H1 (cell line): ENCODE results near the gene SLC4A9. TPM values are rescaled to one million over a fixed set of nuclear protein-coding genes. Genes with fewer than 3 reads are reported as not detected.

ENCODE experiments used
- CTCF ChIA-PET: fragments of 300-600 bp; sonication (Branson Sonifier 250); formaldehyde crosslinking; loops from one replicate; lab custom pipeline; 2021; ENCODE audit not compliant: partially characterized antibody; lab: Charles Lee
- POLR2A ChIA-PET: fragments of 300-600 bp; sonication (Branson Sonifier 250); formaldehyde crosslinking; loops from one replicate; lab custom pipeline; 2021; ENCODE audit warnings: inconsistent platforms; ENCODE audit not compliant: partially characterized antibody; lab: Charles Lee
- DNase-seq, 2 experiments: peaks; one replicate each; pipeline versions ENCODE4 v3.0.0 to v3.0.0-alpha.2; 2010 to 2022; ENCODE audit warnings: low spot score in 2 of 2, low read depth in 1 of 2, mixed read lengths in 1 of 2
- FAIRE-seq: peaks from 2 replicates; lab custom pipeline; 2011; peaks lifted over from hg19 to GRCh38; lab: Jason Lieb, UNC
- H2AFZ ChIP-seq: 2 replicates; pipeline ENCODE4 v1.8.1; 2012; ENCODE audit warnings: low read length, inconsistent platforms
- H2AK5ac ChIP-seq: 2 replicates; pipeline ENCODE4 v1.6.1; 2013; ENCODE audit warnings: low read depth, low read length
- H2BK120ac ChIP-seq: replicated peaks from 2 replicates; pipeline ENCODE3; 2013; ENCODE audit warnings: low read depth, low read length, inconsistent platforms
- H2BK12ac ChIP-seq: 2 replicates; pipeline ENCODE4 v1.6.1; 2013; ENCODE audit warnings: low read depth, low read length
- H2BK15ac ChIP-seq: 2 replicates; pipeline ENCODE4 v1.6.1; 2013; ENCODE audit warnings: low read length
- H2BK20ac ChIP-seq: 2 replicates; pipeline ENCODE4 v1.6.1; 2013; ENCODE audit warnings: low read length
- H2BK5ac ChIP-seq: 2 replicates; pipeline ENCODE4 v1.6.1; 2013; ENCODE audit warnings: low read depth, low read length
- H3K14ac ChIP-seq: 2 replicates; pipeline ENCODE4 v1.6.1; 2013; ENCODE audit warnings: inconsistent platforms; ENCODE audit not compliant: insufficient read length
- H3K18ac ChIP-seq: 2 replicates; pipeline ENCODE4 v1.6.1; 2013; ENCODE audit warnings: low read length; ENCODE audit errors: extremely low read depth
- H3K23ac ChIP-seq: 2 replicates; pipeline ENCODE4 v1.6.1; 2013; ENCODE audit warnings: inconsistent platforms; ENCODE audit not compliant: insufficient read length
- H3K23me2 ChIP-seq: 2 replicates; pipeline ENCODE4 v1.6.1; 2013; ENCODE audit warnings: low read depth, low read length
- H3K27ac ChIP-seq: 2 replicates; pipeline ENCODE4 v1.6.1; 2011; ENCODE audit warnings: low read depth, low read length, inconsistent platforms
- H3K27me3 ChIP-seq, 4 experiments: replicated peaks in 1 of 4; 1 replicate in 1 of 4; 2 replicates in 3 of 4; pipeline versions ENCODE4 v1.6.1 to v1.8.1; 2011 to 2013; ENCODE audit warnings: low read length in 3 of 4, mild to moderate bottlenecking in 3 of 4, inconsistent platforms in 2 of 4, mixed read lengths in 2 of 4, moderate library complexity in 1 of 4; ENCODE audit not compliant: control insufficient read depth in 3 of 4, insufficient read depth in 3 of 4; ENCODE audit errors: extremely low read depth in 1 of 4
- H3K36me3 ChIP-seq, 4 experiments: 2 replicates each; pipeline versions ENCODE4 v1.6.1 to v1.8.1; 2011 to 2013; ENCODE audit warnings: mild to moderate bottlenecking in 4 of 4, low read length in 3 of 4, moderate library complexity in 2 of 4, control low read depth in 1 of 4, inconsistent platforms in 1 of 4; ENCODE audit not compliant: insufficient read depth in 4 of 4, control insufficient read depth in 2 of 4
- H3K4ac ChIP-seq: replicated peaks from 2 replicates; pipeline ENCODE3; 2013; ENCODE audit warnings: low read length, low read depth, mixed read lengths, inconsistent platforms; ENCODE audit not compliant: insufficient read length
- H3K4me1 ChIP-seq, 4 experiments: replicated peaks in 1 of 4; 1 replicate in 1 of 4; 2 replicates in 3 of 4; pipeline versions ENCODE4 v1.6.1 to v1.8.1; 2011 to 2013; ENCODE audit warnings: low read length in 3 of 4, inconsistent platforms in 2 of 4, mixed read lengths in 1 of 4; ENCODE audit not compliant: insufficient read depth in 4 of 4, control insufficient read depth in 3 of 4
- H3K4me2 ChIP-seq, 2 experiments: 2 replicates each; pipeline versions ENCODE4 v1.6.1 to v1.8.1; 2011 to 2013; ENCODE audit warnings: low read depth in 2 of 2, low read length in 2 of 2, control low read depth in 1 of 2, inconsistent platforms in 1 of 2, mild to moderate bottlenecking in 1 of 2; ENCODE audit not compliant: insufficient read depth in 1 of 2
- H3K4me3 ChIP-seq, 4 experiments: fragments of 200-600, 300-600 bp in 1 of 4; sonication (generic), shearing (Covaris generic), sonication (Bioruptor Twin) in 1 of 4; 2 replicates each; pipeline versions ENCODE4 v1.5.1 to v1.8.1; 2011 to 2016; ENCODE audit warnings: low read length in 4 of 4, low read depth in 3 of 4, control low read depth in 2 of 4, inconsistent platforms in 2 of 4, mild to moderate bottlenecking in 2 of 4, mixed read lengths in 1 of 4, moderate library complexity in 1 of 4; ENCODE audit not compliant: insufficient read depth in 2 of 4; ENCODE audit errors: extremely low read depth in 1 of 4
- H3K56ac ChIP-seq: replicated peaks from 2 replicates; pipeline ENCODE3; 2013; ENCODE audit warnings: low read depth, mild to moderate bottlenecking, mixed read lengths, low read length, inconsistent platforms; ENCODE audit not compliant: insufficient read length
- H3K79me1 ChIP-seq: 2 replicates; pipeline ENCODE4 v1.6.1; 2013; ENCODE audit warnings: low read depth, low read length, control low read depth
- H3K79me2 ChIP-seq, 2 experiments: 2 replicates each; pipeline versions ENCODE4 v1.6.1 to v1.8.1; 2012 to 2013; ENCODE audit warnings: low read length in 2 of 2, mild to moderate bottlenecking in 2 of 2, inconsistent platforms in 1 of 2; ENCODE audit not compliant: insufficient read depth in 2 of 2, control insufficient read depth in 1 of 2
- H3K9ac ChIP-seq, 4 experiments: replicated peaks in 1 of 4; 1 replicate in 1 of 4; 2 replicates in 3 of 4; pipeline versions ENCODE4 v1.6.1 to v1.8.1; 2011 to 2013; ENCODE audit warnings: low read depth in 3 of 4, low read length in 3 of 4, control low read depth in 2 of 4, mild to moderate bottlenecking in 2 of 4, moderate library complexity in 2 of 4, inconsistent platforms in 1 of 4; ENCODE audit errors: extremely low read depth in 1 of 4
- H3K9me3 ChIP-seq, 2 experiments: 2 replicates each; pipeline versions ENCODE4 v1.6.1 to v1.8.1; 2012 to 2013; ENCODE audit warnings: mild to moderate bottlenecking in 2 of 2, moderate library complexity in 2 of 2, control low read depth in 1 of 2, inconsistent platforms in 1 of 2, low read depth in 1 of 2, low read length in 1 of 2, mixed read lengths in 1 of 2; ENCODE audit not compliant: insufficient read depth in 2 of 2
- H4K20me1 ChIP-seq, 2 experiments: replicated peaks in 1 of 2; 2 replicates each; pipeline versions ENCODE3 to v1.8.1; 2011 to 2013; ENCODE audit warnings: inconsistent platforms in 2 of 2, low read length in 2 of 2, mild to moderate bottlenecking in 1 of 2; ENCODE audit not compliant: insufficient read depth in 2 of 2, control insufficient read depth in 1 of 2
- H4K5ac ChIP-seq: 2 replicates; pipeline ENCODE4 v1.6.1; 2013; ENCODE audit warnings: low read length, low read depth, mixed read lengths, inconsistent platforms; ENCODE audit not compliant: insufficient read length
- H4K8ac ChIP-seq: 2 replicates; pipeline ENCODE4 v1.8.0; 2013; ENCODE audit warnings: mild to moderate bottlenecking, moderate library complexity, low read length, inconsistent platforms; ENCODE audit not compliant: insufficient read depth; ENCODE audit errors: extremely low read depth
- H4K91ac ChIP-seq: replicated peaks from 2 replicates; pipeline ENCODE3; 2013; ENCODE audit warnings: low read length, mixed read lengths, inconsistent platforms; ENCODE audit not compliant: insufficient read length
- E2F6 ChIP-seq: IDR thresholded peaks from 2 replicates; pipeline ENCODE4 v1.6.1; 2012; ENCODE audit warnings: inconsistent platforms
- EP300 ChIP-seq, 2 experiments: IDR thresholded peaks; 1 replicate in 1 of 2; 2 replicates in 1 of 2; pipeline ENCODE4 v1.6.1; 2011 to 2012; ENCODE audit warnings: low read depth in 2 of 2, low read length in 2 of 2, mild to moderate bottlenecking in 2 of 2, borderline replicate concordance in 1 of 2, inconsistent platforms in 1 of 2, moderate library complexity in 1 of 2
- HDAC6 ChIP-seq: IDR thresholded peaks from one replicate; pipeline ENCODE4 v1.7.1; 2012; ENCODE audit warnings: low read depth, mild to moderate bottlenecking, inconsistent platforms, low read length, moderate library complexity
- KDM1A ChIP-seq: fragments of 200-600, 300-600 bp; sonication (generic); IDR thresholded peaks from 2 replicates; pipeline ENCODE4 v1.7.1; 2016; ENCODE audit warnings: mild to moderate bottlenecking, low read length, borderline replicate concordance
- PHF8 ChIP-seq: fragments of 200-600 bp; sonication (generic); conservative IDR thresholded peaks from 2 replicates; pipeline ENCODE4 v1.7.1; 2012; ENCODE audit warnings: low read depth, mild to moderate bottlenecking, inconsistent platforms, low read length, moderate library complexity
- POU5F1 ChIP-seq: IDR thresholded peaks from 2 replicates; pipeline ENCODE4 v1.6.1; 2011; ENCODE audit warnings: low read depth, mild to moderate bottlenecking, low read length, moderate library complexity
- SP1 ChIP-seq: IDR thresholded peaks from 2 replicates; pipeline ENCODE4 v1.6.1; 2011; ENCODE audit warnings: low read depth, low read length
- SP4 ChIP-seq: IDR thresholded peaks from 2 replicates; pipeline ENCODE4 v1.6.1; 2012; ENCODE audit warnings: low read length, inconsistent platforms
- SRF ChIP-seq: IDR thresholded peaks from 2 replicates; pipeline ENCODE4 v1.6.1; 2011; ENCODE audit warnings: mild to moderate bottlenecking, low read depth, low read length, moderate library complexity
- YY1 ChIP-seq: IDR thresholded peaks from 2 replicates; pipeline ENCODE4 v1.6.1; 2011; ENCODE audit warnings: low read depth, mild to moderate bottlenecking, low read length
- WGBS, 2 experiments: shearing (Covaris generic) in 1 of 2; methylation state at CpG; one replicate each; pipeline versions ENCODE4 v1.1.6 to v1.1.7; 2013 to 2015; ENCODE audit warnings: low lambda C conversion rate in 2 of 2, mixed read lengths in 2 of 2, inconsistent platforms in 1 of 2, low coverage in 1 of 2, missing lambda C conversion rate in 1 of 2; ENCODE audit not compliant: insufficient replicate concordance in 2 of 2, insufficient coverage in 1 of 2, insufficient read length in 1 of 2; ENCODE audit errors: extremely low coverage in 1 of 2, missing lambda C conversion rate in 1 of 2; 5-methylcytosine and 5-hydroxymethylcytosine counted together
- polyA plus RNA-seq, 7 experiments: library from polyadenylated mRNA; depleted of rRNA in 3 of 7; stranded (reverse) in 5 of 7; unstranded in 2 of 7; fragments of >200 nt in 5 of 7; fragments of 200-250 nt in 2 of 7; gene quantifications; 1 replicate in 5 of 7; 2 replicates in 1 of 7; 4 replicates in 1 of 7; pipeline versions ENCODE4 v1.2.1 to v1.2.3, GENCODE V29; 2011 to 2013; ENCODE audit warnings: missing spikeins in 2 of 7, mixed read lengths in 2 of 7
- total RNA-seq: library from RNA; stranded (reverse); fragmentation: NEBNext Ultra II Directional; extraction: Animal tissue kit (Norgen Biotek cat#: 25700); gene quantifications from 2 replicates; pipeline ENCODE4 v1.2.1, GENCODE V29; 2021

SLC4A9 gene
- total and polyA plus RNA-seq, 2 of the 8 experiments (the other 6 are each of a cell fraction or from before 2014, with no cell fraction given): 0.15 to 0.28 TPM

- H2BK5ac ChIP-seq: peak overlapping the region; percentile 56; the same call in 1 of the 2 replicates
- no peak overlapping the region for H2BK15ac ChIP-seq
- peak overlapping the region; percentile 61; the same call in 1 of the 2 replicates for H2BK12ac ChIP-seq
- no peak overlapping the region for H3K56ac ChIP-seq
- peak overlapping the region; percentile 32 to 98 for H3K4me2 ChIP-seq
- no peaks in the 10 kb centered on the region; the same call in 1 of the 2 replicates for H3K23me2 ChIP-seq
- no peak overlapping the region for H2AK5ac ChIP-seq
- no peak overlapping the region for H3K14ac ChIP-seq
- peak overlapping the region; percentile 92 for H4K91ac ChIP-seq
- H3K27me3 ChIP-seq: peaks cover 0 to 7% (median 2%) of the 10 kb centered on the region in 4 experiments; a peak in 2 of 7 replicates
- H3K4ac ChIP-seq: no peak overlapping the region
- peak overlapping the region; percentile 99 for H2AFZ ChIP-seq
- no peaks in the 10 kb centered on the region for H3K9me3 ChIP-seq
- no peaks in the 10 kb centered on the region for H4K20me1 ChIP-seq
- no peak overlapping the region for H3K23ac ChIP-seq
- peak in 1 of 2 experiments; percentile 99 for DNase-seq
- no peaks in the 10 kb centered on the region for H3K36me3 ChIP-seq
- peak overlapping the region; percentile 89 for H4K8ac ChIP-seq
- H3K79me2 ChIP-seq: no peaks in the 10 kb centered on the region
- no peak overlapping the region; the same call in 1 of the 2 replicates for H3K27ac ChIP-seq
- peak overlapping the region; percentile 41 to 70 (median 62) for H3K4me3 ChIP-seq
- no peak overlapping the region for H2BK20ac ChIP-seq
- H4K5ac ChIP-seq: peak overlapping the region; percentile 84
- no peak overlapping the region for H2BK120ac ChIP-seq
- peak overlapping the region; percentile 91 for H3K18ac ChIP-seq
- ChIA-PET POLR2A (interaction anchor here (0.6 to 1.6 kb wide), 8 partner anchors 9 to 191 kb away, joined by 3 to 8 read pairs (median 4); partner anchors contain the start of genes EIF4EBP3 and HBEGF), CTCF (interaction anchor here (0.6 to 5.8 kb wide), 30 partner anchors 8 to 284 kb away, joined by 3 to 45 read pairs (median 4); partner anchors contain the start of genes EIF4EBP3, HBEGF, IK and NDUFA2)
- H3K4me1 ChIP-seq: peaks cover 0 to 8% (median 2%) of the 10 kb centered on the region in 4 experiments; a peak in 3 of 7 replicates
- H3K9ac ChIP-seq: peak overlapping the region in 2 of 4 experiments; percentile 20 to 31; a peak in 3 of 7 replicates
- 21% methylated on average over 27 of the region's 29 CpGs; no CpG with 5 or more reads in 1 of the 2 experiments for WGBS, 2 experiments
- no peaks in the 10 kb centered on the region for H3K79me1 ChIP-seq
- peak; percentile 52 for FAIRE-seq
- 0 out of 2 replicates have a peak, but pooled peaks have one; percentile 10 for TF ChIP-seq SRF
- TF ChIP-seq SP1: 0 out of 2 replicates have a peak, but pooled peaks have one; percentile 48
- TF ChIP-seq POU5F1: no peak
- peak; percentile 82 for TF ChIP-seq YY1
- 0 out of 3 replicates have a peak, but pooled peaks of 1 of the 2 experiments have one; percentile 60 for TF ChIP-seq EP300 (IDR thresholded peaks at IDR 0.05; ENCODE audit: borderline replicate concordance in 1 of 2, low read depth in 2 of 2, low read length in 2 of 2)
- TF ChIP-seq KDM1A: peak; percentile 21; the same call in 1 of the 2 replicates
- TF ChIP-seq SP4: no peak
- TF ChIP-seq HDAC6: no peak
- TF ChIP-seq E2F6: peak; percentile 79
- peak; percentile 51 for TF ChIP-seq PHF8
Observed at GRCh38 chr5:140362875-140363630, 3.1 kb downstream of the SLC4A9 start.
